Subcutaneous abdominal adipose tissue (tissue), 5 donors: ENCODE results near the gene ATP23.

Experiments
- H3K27ac ChIP-seq: one replicate; pipeline ENCODE4 v1.7.0; 2013; ENCODE audit warnings: low read depth, mild to moderate bottlenecking, inconsistent platforms, low read length, moderate library complexity
- H3K27me3 ChIP-seq, 5 donors: one replicate each; pipeline ENCODE4 v1.7.0; 2013; ENCODE audit warnings: low read length in 5 of 5, inconsistent platforms in 1 of 5; ENCODE audit not compliant: control insufficient read depth in 5 of 5, insufficient read depth in 4 of 5
- H3K36me3 ChIP-seq, 5 donors: one replicate each; pipeline ENCODE4 v1.7.0; 2013; ENCODE audit warnings: low read length in 5 of 5; ENCODE audit not compliant: control insufficient read depth in 5 of 5, insufficient read depth in 5 of 5
- H3K4me1 ChIP-seq, 5 donors: one replicate each; pipeline ENCODE4 v1.7.0; 2013; ENCODE audit warnings: low read length in 5 of 5, mild to moderate bottlenecking in 3 of 5, moderate library complexity in 1 of 5; ENCODE audit not compliant: control insufficient read depth in 5 of 5, insufficient read depth in 5 of 5
- H3K4me3 ChIP-seq, 5 donors: one replicate each; pipeline ENCODE4 v1.7.0; 2013; ENCODE audit warnings: low read length in 5 of 5, low read depth in 1 of 5
- H3K9ac ChIP-seq, 5 donors: one replicate each; pipeline ENCODE4 v1.7.0; 2013; ENCODE audit warnings: low read length in 5 of 5, mild to moderate bottlenecking in 4 of 5, moderate library complexity in 3 of 5
- H3K9me3 ChIP-seq, 5 donors: one replicate each; pipeline ENCODE4 v1.7.0; 2013; ENCODE audit warnings: low read length in 5 of 5; ENCODE audit not compliant: control insufficient read depth in 5 of 5
- donor health status: healthy.
- donor health status: healthy.
- donor health status: healthy.
- donor health status: healthy.
- donor health status: healthy.

Gene ATP23

GRCh38 chr12:57993834-57994233 lies 52.5 kb downstream of the ATP23 start:
- Histone ChIP-seq H3K36me3 (no peaks in the 10 kb centered on the region), H3K4me1 (peaks cover 0 to 3% (median 0%) of the 10 kb centered on the region in 5 donors), H3K27ac (no peak overlapping the region), H3K27me3 (no peaks in the 10 kb centered on the region), H3K9ac (no peak overlapping the region), H3K9me3 (peaks cover 0 to 31% (median 26%) of the 10 kb centered on the region in 5 donors), H3K4me3 (no peak overlapping the region)

DNA sequence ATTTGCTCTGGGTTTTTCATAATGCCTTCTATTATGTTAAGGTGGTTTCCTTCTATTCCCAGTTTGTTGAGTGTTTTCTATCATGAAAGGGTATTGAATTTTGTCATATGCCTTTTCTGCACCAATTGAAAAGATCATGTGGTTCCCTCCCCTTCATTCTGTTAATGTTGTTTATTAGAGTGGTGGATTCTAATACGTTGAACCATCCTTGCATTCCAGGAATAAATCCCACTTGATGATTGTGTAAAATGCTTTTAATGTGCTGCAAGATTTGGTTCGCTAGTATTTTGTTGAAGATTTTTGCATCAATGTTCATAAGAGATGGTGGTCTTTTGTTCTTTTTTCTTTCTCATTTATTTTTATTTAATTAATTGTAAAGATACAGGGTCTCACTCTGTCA lies 55.2 kb downstream of the ATP23 start:
- Histone ChIP-seq H3K4me3 (no peak overlapping the region), H3K4me1 (peaks cover 0 to 3% (median 0%) of the 10 kb centered on the region in 5 donors), H3K27me3 (no peaks in the 10 kb centered on the region), H3K9ac (no peak overlapping the region), H3K27ac (no peak overlapping the region), H3K36me3 (no peaks in the 10 kb centered on the region), H3K9me3 (peaks cover 8 to 41% (median 37%) of the 10 kb centered on the region in 5 donors)

- no peak overlapping the region for H3K27ac ChIP-seq
- peaks cover 0 to 3% (median 0%) of the 10 kb centered on the region in 5 donors for H3K4me1 ChIP-seq
- peak overlapping the region in 2 of 5 donors; percentile 22 to 33 for H3K4me3 ChIP-seq
- no peaks in the 10 kb centered on the region for H3K36me3 ChIP-seq
- no peak overlapping the region for H3K9ac ChIP-seq
- no peaks in the 10 kb centered on the region for H3K27me3 ChIP-seq
- H3K9me3 ChIP-seq = peaks cover 8 to 45% (median 37%) of the 10 kb centered on the region in 5 donors
These were observed 56.9 kb downstream of the ATP23 start for GRCh38 chr12:57998251-57998650.

- Histone ChIP-seq H3K27me3 (no peaks in the 10 kb centered on the region), H3K4me1 (peaks cover 0 to 3% (median 0%) of the 10 kb centered on the region in 5 donors), H3K4me3 (peak overlapping the region in 1 of 5 donors; percentile 22), H3K36me3 (no peaks in the 10 kb centered on the region), H3K9me3 (peaks cover 8 to 45% (median 35%) of the 10 kb centered on the region in 5 donors), H3K27ac (no peak overlapping the region), H3K9ac (no peak overlapping the region)
These were observed 59.1 kb downstream of the ATP23 start for GRCh38 chr12:58000499-58000898.

- no peak overlapping the region for H3K9ac ChIP-seq
- no peak overlapping the region for H3K4me3 ChIP-seq
- no peak overlapping the region for H3K27ac ChIP-seq
- H3K4me1 ChIP-seq = peaks cover 0 to 6% (median 0%) of the 10 kb centered on the region in 5 donors
- H3K27me3 ChIP-seq = no peaks in the 10 kb centered on the region
- no peaks in the 10 kb centered on the region for H3K9me3 ChIP-seq
- H3K36me3 ChIP-seq = no peaks in the 10 kb centered on the region
These were observed 66.5 kb downstream of the ATP23 start for GRCh38 chr12:58007875-58008274.

- no peaks in the 10 kb centered on the region for H3K36me3 ChIP-seq
These were observed 67.3 kb downstream of the ATP23 start for GRCh38 chr12:58008634-58009033.

More at GRCh38 chr12:58008634-58009033, 67.3 kb downstream of the ATP23 start:
- H3K27me3 ChIP-seq = no peaks in the 10 kb centered on the region
- no peak overlapping the region for H3K4me3 ChIP-seq
- peaks cover 0 to 6% (median 0%) of the 10 kb centered on the region in 5 donors for H3K4me1 ChIP-seq
- H3K9me3 ChIP-seq = no peaks in the 10 kb centered on the region
- no peak overlapping the region for H3K27ac ChIP-seq
- H3K9ac ChIP-seq = no peak overlapping the region
